Endodermal cell (in vitro differentiated cells): ENCODE results near the gene DDX41. TPM values are rescaled to one million over a fixed set of nuclear protein-coding genes. Genes with fewer than 3 reads are reported as not detected.

ENCODE experiments used
- DNase-seq: peaks from one replicate; pipeline ENCODE4 v3.0.0-alpha.2; 2017
- H3K27ac ChIP-seq: 2 replicates; pipeline ENCODE4 v1.5.1; 2013; ENCODE audit warnings: mild to moderate bottlenecking, low read depth, low read length, moderate library complexity
- H3K27me3 ChIP-seq: 2 replicates; pipeline ENCODE4 v1.6.1; 2013; ENCODE audit warnings: mild to moderate bottlenecking, low read length, moderate library complexity; ENCODE audit not compliant: insufficient read depth, control insufficient read depth, poor library complexity, severe bottlenecking
- H3K36me3 ChIP-seq: 2 replicates; pipeline ENCODE4 v1.7.0; 2013; ENCODE audit warnings: mild to moderate bottlenecking, low read length, moderate library complexity; ENCODE audit not compliant: control insufficient read depth, insufficient read depth
- H3K4me1 ChIP-seq: one replicate; pipeline ENCODE4 v1.7.0; 2013; ENCODE audit warnings: low read length; ENCODE audit not compliant: control insufficient read depth, insufficient read depth
- H3K4me3 ChIP-seq: 2 replicates; pipeline ENCODE4 v1.5.1; 2013; ENCODE audit warnings: mild to moderate bottlenecking, low read length, moderate library complexity
- H3K9ac ChIP-seq: 2 replicates; pipeline ENCODE4 v1.6.1; 2013; ENCODE audit warnings: mild to moderate bottlenecking, low read length, moderate library complexity; ENCODE audit not compliant: poor library complexity, severe bottlenecking; ENCODE audit errors: extremely low read depth
- H3K9me3 ChIP-seq: 2 replicates; pipeline ENCODE4 v1.6.1; 2013; ENCODE audit warnings: mild to moderate bottlenecking, low read length, moderate library complexity; ENCODE audit not compliant: control insufficient read depth
- H3K27ac Mint-ChIP-seq: 2 replicates; pipeline ENCODE4 v1.8.0; 2020; ENCODE audit warnings: mixed read lengths
- H3K27me3 Mint-ChIP-seq: 2 replicates; pipeline ENCODE4 v1.8.0; 2021; ENCODE audit warnings: mild to moderate bottlenecking, mixed read lengths; ENCODE audit not compliant: insufficient read depth
- H3K36me3 Mint-ChIP-seq: 2 replicates; pipeline ENCODE4 v1.8.0; 2020; ENCODE audit warnings: low read depth, mixed read lengths
- H3K4me1 Mint-ChIP-seq: 2 replicates; pipeline ENCODE4 v1.8.0; 2020; ENCODE audit warnings: mixed read lengths
- H3K4me3 Mint-ChIP-seq: 2 replicates; pipeline ENCODE4 v1.8.0; 2020; ENCODE audit warnings: mild to moderate bottlenecking, moderate library complexity, mixed read lengths
- H3K9me3 Mint-ChIP-seq: 2 replicates; pipeline ENCODE4 v1.8.0; 2020; ENCODE audit warnings: mild to moderate bottlenecking, mixed read lengths
- WGBS, 2 experiments: methylation state at CpG; one replicate each; pipeline versions ENCODE4 v1.1.5 to v1.1.7; 2013; ENCODE audit warnings: missing lambda C conversion rate in 2 of 2, mixed read lengths in 1 of 2; ENCODE audit not compliant: insufficient coverage in 1 of 2, insufficient read length in 1 of 2; 5-methylcytosine and 5-hydroxymethylcytosine counted together
- total RNA-seq, 2 donors: library from RNA; stranded (reverse); fragmentation: NEBNext Ultra II Directional in 1 of 2; extraction: Animal tissue kit (Norgen Biotek cat#: 25700) in 1 of 2; gene quantifications; 2 replicates in 1 of 2; 3 replicates in 1 of 2; pipeline ENCODE4 v1.2.1, GENCODE V29; 2021
- TF ChIP-seq, protein P1 (sequence below): fragments of 200-600 bp; sonication (generic); conservative IDR thresholded peaks from 2 replicates; pipeline ENCODE4 v1.5.0; 2021; ENCODE audit warnings: antibody characterized with exemption, mild to moderate bottlenecking

Gene DDX41
- total RNA-seq, 2 donors from 2014 or later = 115 TPM

DNA sequence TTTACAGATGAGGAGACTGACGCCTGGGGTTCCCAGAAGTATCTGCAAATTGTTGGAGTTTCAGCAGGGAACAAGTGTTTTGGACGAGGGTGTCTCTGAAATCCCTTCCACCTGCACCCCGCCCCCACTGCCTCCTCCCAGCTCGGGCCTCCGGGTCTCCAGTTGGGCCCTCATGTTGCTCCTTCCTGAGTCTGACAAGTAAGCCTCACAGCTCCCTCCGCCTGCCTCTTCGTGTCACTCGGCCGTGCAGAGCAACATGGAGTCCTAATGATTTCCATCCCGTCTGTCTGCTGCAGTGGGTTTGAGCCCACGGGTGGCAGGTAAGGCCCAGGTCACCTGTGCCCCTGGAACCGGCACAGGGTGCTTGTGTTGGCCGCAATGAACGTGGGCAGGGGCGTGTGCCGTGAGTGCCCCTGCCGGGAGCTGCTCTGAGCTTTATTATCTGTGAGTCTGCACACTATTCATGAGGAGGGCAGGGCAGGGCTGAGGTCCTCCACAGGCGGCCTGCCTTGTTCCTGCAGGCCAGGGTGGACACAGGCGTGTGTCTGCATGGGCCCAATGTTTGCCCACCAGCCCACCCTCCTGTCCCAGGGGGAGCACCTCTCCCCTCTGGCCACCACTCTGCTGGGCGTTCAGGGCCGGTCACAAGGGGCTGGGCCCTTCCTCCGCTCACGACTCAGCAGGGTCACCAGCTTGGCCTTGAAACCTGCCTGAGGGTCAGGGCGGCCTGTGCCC is 13.2 kb downstream of the DDX41 start:
- H3K4me3 ChIP-seq = no peak overlapping the region
- TF ChIP-seq, protein P1, sequence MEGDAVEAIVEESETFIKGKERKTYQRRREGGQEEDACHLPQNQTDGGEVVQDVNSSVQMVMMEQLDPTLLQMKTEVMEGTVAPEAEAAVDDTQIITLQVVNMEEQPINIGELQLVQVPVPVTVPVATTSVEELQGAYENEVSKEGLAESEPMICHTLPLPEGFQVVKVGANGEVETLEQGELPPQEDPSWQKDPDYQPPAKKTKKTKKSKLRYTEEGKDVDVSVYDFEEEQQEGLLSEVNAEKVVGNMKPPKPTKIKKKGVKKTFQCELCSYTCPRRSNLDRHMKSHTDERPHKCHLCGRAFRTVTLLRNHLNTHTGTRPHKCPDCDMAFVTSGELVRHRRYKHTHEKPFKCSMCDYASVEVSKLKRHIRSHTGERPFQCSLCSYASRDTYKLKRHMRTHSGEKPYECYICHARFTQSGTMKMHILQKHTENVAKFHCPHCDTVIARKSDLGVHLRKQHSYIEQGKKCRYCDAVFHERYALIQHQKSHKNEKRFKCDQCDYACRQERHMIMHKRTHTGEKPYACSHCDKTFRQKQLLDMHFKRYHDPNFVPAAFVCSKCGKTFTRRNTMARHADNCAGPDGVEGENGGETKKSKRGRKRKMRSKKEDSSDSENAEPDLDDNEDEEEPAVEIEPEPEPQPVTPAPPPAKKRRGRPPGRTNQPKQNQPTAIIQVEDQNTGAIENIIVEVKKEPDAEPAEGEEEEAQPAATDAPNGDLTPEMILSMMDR = no peak
- no peak overlapping the region for H3K9ac ChIP-seq
- DNase-seq = no peak
- no peak overlapping the region for H3K27ac ChIP-seq
- H3K9me3 Mint-ChIP-seq = no peaks in the 10 kb centered on the region
- H3K4me3 Mint-ChIP-seq = no peak overlapping the region
- H3K36me3 Mint-ChIP-seq = peaks cover 10% of the 10 kb centered on the region
- H3K9me3 ChIP-seq = no peaks in the 10 kb centered on the region
- H3K4me1 ChIP-seq = no peaks in the 10 kb centered on the region
- peaks cover 5% of the 10 kb centered on the region for H3K36me3 ChIP-seq
- peaks cover 21% of the 10 kb centered on the region for H3K27me3 Mint-ChIP-seq
- peaks cover 10% of the 10 kb centered on the region for H3K27me3 ChIP-seq
- WGBS, 2 experiments = 89 to 91% methylated on average over 18 to 24 of the region's 24 CpGs
- H3K27ac Mint-ChIP-seq = no peak overlapping the region
- peaks cover 4% of the 10 kb centered on the region for H3K4me1 Mint-ChIP-seq

DNA sequence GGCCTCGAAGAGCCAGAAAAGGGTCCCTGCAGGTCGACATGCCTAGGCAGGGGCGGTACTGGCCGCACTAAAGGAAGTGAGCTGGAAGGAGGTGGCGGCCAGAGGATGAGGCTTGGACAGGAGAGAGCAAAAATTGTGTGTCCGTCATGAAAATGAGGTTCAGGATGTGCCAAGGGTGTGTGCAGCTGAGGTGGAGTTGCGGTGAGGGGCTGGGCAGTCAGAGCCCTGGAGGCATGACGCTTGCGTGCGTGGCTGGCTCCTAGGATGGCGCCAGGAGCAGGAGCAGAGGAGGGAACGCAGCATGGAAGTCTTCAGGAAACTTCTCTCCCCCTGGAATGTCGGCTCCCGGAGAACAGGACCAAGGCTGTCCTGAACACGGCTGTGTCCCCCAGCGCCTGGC is 13.9 kb downstream of the DDX41 start:
- H3K4me3 ChIP-seq = no peak overlapping the region
- DNase-seq = no peak
- H3K36me3 Mint-ChIP-seq = peaks cover 10% of the 10 kb centered on the region
- H3K27ac Mint-ChIP-seq = no peak overlapping the region
- peaks cover 5% of the 10 kb centered on the region for H3K36me3 ChIP-seq
- no peaks in the 10 kb centered on the region for H3K9me3 Mint-ChIP-seq
- H3K4me3 Mint-ChIP-seq = no peak overlapping the region
- no peaks in the 10 kb centered on the region for H3K4me1 ChIP-seq
- H3K9ac ChIP-seq = no peak overlapping the region
- TF ChIP-seq, protein P1 = no peak
- peaks cover 8% of the 10 kb centered on the region for H3K4me1 Mint-ChIP-seq
- H3K27me3 ChIP-seq = peaks cover 14% of the 10 kb centered on the region
- no peak overlapping the region for H3K27ac ChIP-seq
- H3K9me3 ChIP-seq = no peaks in the 10 kb centered on the region
- WGBS, 2 experiments = 84 to 88% methylated on average over 14 to 16 of the region's 16 CpGs
- peaks cover 28% of the 10 kb centered on the region for H3K27me3 Mint-ChIP-seq

DNA sequence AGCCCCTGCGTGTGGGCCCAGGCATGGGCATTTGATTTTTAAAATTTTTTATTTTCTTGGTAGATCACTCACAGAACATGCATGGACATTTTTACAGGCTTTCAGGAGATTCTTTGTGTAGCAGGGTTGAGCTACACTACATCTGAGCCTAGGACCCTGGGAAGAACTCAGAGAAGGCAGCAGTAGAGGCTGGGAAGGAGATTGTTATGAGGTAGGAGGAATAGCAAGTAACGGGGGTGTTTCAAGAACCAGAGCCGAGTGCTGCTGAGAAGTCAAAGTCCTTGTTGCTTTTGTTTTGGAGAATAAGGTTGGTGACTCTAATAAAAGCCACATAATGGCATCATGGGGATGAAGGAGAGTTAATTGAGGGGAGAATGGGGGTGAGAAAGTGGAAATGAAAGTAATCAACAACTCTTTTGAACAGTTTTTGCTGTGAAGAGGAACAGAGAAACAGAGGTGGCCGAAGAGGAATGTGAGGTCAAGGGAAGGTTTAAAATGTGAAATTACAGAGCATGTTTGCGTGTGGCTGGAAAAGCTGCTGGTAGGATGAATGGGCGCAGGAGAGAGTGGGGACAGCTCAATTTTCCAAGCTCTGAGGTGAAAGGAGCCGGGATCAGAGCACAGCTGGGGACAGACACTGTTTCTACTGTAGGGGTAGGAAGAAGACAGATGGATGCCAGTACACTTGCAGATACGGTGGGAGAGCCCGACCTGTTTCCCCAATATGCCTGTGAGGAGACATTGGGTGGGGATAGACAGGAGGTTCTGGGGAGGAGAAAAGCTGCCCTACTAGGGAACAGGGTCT is 14.7 kb downstream of the DDX41 start:
- peaks cover 30% of the 10 kb centered on the region for H3K27me3 Mint-ChIP-seq
- Histone ChIP-seq H3K9ac (no peak overlapping the region), H3K9me3 (no peaks in the 10 kb centered on the region), H3K27ac (no peak overlapping the region), H3K27me3 (peaks cover 14% of the 10 kb centered on the region), H3K4me3 (no peak overlapping the region), H3K4me1 (no peaks in the 10 kb centered on the region), H3K36me3 (no peaks in the 10 kb centered on the region)
- TF ChIP-seq, protein P1 = no peak
- peaks cover 2% of the 10 kb centered on the region for H3K36me3 Mint-ChIP-seq
- H3K27ac Mint-ChIP-seq = no peak overlapping the region
- no peak overlapping the region for H3K4me3 Mint-ChIP-seq
- H3K4me1 Mint-ChIP-seq = peaks cover 10% of the 10 kb centered on the region
- 69 to 75% methylated on average over 9 of the region's 9 CpGs for WGBS, 2 experiments
- no peaks in the 10 kb centered on the region for H3K9me3 Mint-ChIP-seq
- no peak for DNase-seq
